Ovary (tissue), 3 donors: ENCODE data around the gene NHP2.

Source experiments
- CTCF ChIP-seq, 3 donors: fragments of 450-650 bp in 2 of 3; fragments of 200-600 bp in 1 of 3; IDR thresholded peaks; one replicate each; pipeline versions ENCODE4 v1.5.1 to v1.8.0; 2016 to 2022; ENCODE audit warnings: antibody characterized with exemption in 3 of 3, mild to moderate bottlenecking in 1 of 3
- EP300 ChIP-seq: sonication (generic); formaldehyde crosslinking; IDR thresholded peaks from one replicate; pipeline ENCODE4 v1.6.1; 2017; ENCODE audit warnings: antibody characterized with exemption
- POLR2A ChIP-seq: fragments of 450-650 bp; IDR thresholded peaks from one replicate; pipeline ENCODE4 v1.6.1; 2017; ENCODE audit warnings: antibody characterized with exemption, mild to moderate bottlenecking, moderate library complexity
- donor health status: DM: no; HTN: no; CAD: no.

- TF ChIP-seq CTCF (IDR thresholded peaks at IDR 0.05) (no peak), POLR2A (no peak), EP300 (no peak)
Measured at GRCh38 chr5:178136990-178137389, 16.7 kb downstream of the NHP2 start.
